Transverse colon (tissue), 4 donors: ENCODE measurements around the gene ZNF148.

ENCODE experiments used
- CTCF ChIP-seq, 5 experiments: fragments of 200-600 bp in 3 of 5; fragments of 450-650 bp in 2 of 5; sonication (generic) in 3 of 5; IDR thresholded peaks; 1 replicate in 2 of 5; 2 replicates in 3 of 5; pipeline ENCODE4 v1.5.1; 2016 to 2017; ENCODE audit warnings: antibody characterized with exemption in 5 of 5, inconsistent platforms in 3 of 5, mild to moderate bottlenecking in 2 of 5, moderate library complexity in 1 of 5
- POLR2A ChIP-seq: fragments of 450-650 bp; IDR thresholded peaks from one replicate; pipeline ENCODE4 v1.6.1; 2016; ENCODE audit warnings: antibody characterized with exemption, mild to moderate bottlenecking, moderate library complexity
- POLR2AphosphoS5 ChIP-seq, 3 donors: sonication (generic); formaldehyde crosslinking; IDR thresholded peaks; one replicate each; pipeline ENCODE4 v1.6.1; 2016; ENCODE audit warnings: antibody characterized with exemption in 3 of 3

GRCh38 chr3:125322166-125322565, 53.0 kb downstream of the ZNF148 start:
- no peak for TF ChIP-seq CTCF (IDR thresholded peaks at IDR 0.05)
- TF ChIP-seq POLR2AphosphoS5 (IDR thresholded peaks at IDR 0.05) = no peak
- TF ChIP-seq POLR2A = no peak
